Endothelial cell of umbilical vein (primary cell): ENCODE data around the gene RAB3C. TPM values are rescaled to one million over a fixed set of nuclear protein-coding genes. Genes with fewer than 3 reads are reported as not detected.

Source experiments
- BruUV-seq: library from RNA; stranded (reverse); fragments of 400-500 nt; replicated peaks from 2 replicates; lab custom pipeline; 2021; lab: Mats Ljungman, UMichigan
- CTCF ChIA-PET: fragments of 300-600, 350-600 bp; sonication (Branson Sonifier 250); formaldehyde crosslinking; loops from one replicate; lab custom pipeline; 2021; ENCODE audit warnings: antibody characterized with exemption, inconsistent platforms; lab: Charles Lee
- POLR2A ChIA-PET: fragments of 300-600, 350-600 bp; sonication (Branson Sonifier 250); formaldehyde crosslinking; loops from one replicate; lab custom pipeline; 2021; ENCODE audit warnings: antibody characterized with exemption, inconsistent platforms; lab: Charles Lee
- DNase-seq: peaks from one replicate; pipeline ENCODE4 v3.0.0-alpha.2; 2011; ENCODE audit warnings: low read depth, low spot score
- FAIRE-seq: peaks from 2 replicates; lab custom pipeline; 2011; peaks lifted over from hg19 to GRCh38; lab: Jason Lieb, UNC
- H2AFZ ChIP-seq: 2 replicates; pipeline ENCODE4 v1.6.0; 2012; ENCODE audit warnings: low read depth, low read length, control low read depth, inconsistent platforms
- H3K27ac ChIP-seq: 2 replicates; pipeline ENCODE4 v1.5.1; 2011; ENCODE audit warnings: low read depth, mild to moderate bottlenecking, control low read depth, low read length, moderate library complexity; ENCODE audit not compliant: insufficient read depth
- H3K27me3 ChIP-seq, 2 experiments: 2 replicates each; pipeline versions ENCODE4 v1.6.0 to v1.6.1; 2011; ENCODE audit warnings: low read length in 2 of 2, mixed read lengths in 1 of 2; ENCODE audit not compliant: control insufficient read depth in 2 of 2, insufficient read depth in 2 of 2
- H3K36me3 ChIP-seq, 2 experiments: 2 replicates in 1 of 2; 3 replicates in 1 of 2; pipeline ENCODE4 v1.5.1; 2011; ENCODE audit warnings: low read length in 2 of 2, mild to moderate bottlenecking in 1 of 2, moderate library complexity in 1 of 2; ENCODE audit not compliant: control insufficient read depth in 2 of 2, insufficient read depth in 2 of 2; ENCODE audit errors: extremely low read depth in 1 of 2
- H3K4me1 ChIP-seq: 3 replicates; pipeline ENCODE4 v1.5.1; 2011; ENCODE audit warnings: mild to moderate bottlenecking, low read length; ENCODE audit not compliant: control insufficient read depth, insufficient read depth; ENCODE audit errors: extremely low read depth
- H3K4me2 ChIP-seq: 2 replicates; pipeline ENCODE4 v1.6.1; 2011; ENCODE audit warnings: low read length, control low read depth, mixed read lengths; ENCODE audit not compliant: insufficient read depth
- H3K4me3 ChIP-seq, 3 experiments: fragments of 200-600 bp in 1 of 3; sonication (generic), shearing (Covaris generic) in 1 of 3; replicated peaks in 1 of 3; 2 replicates each; pipeline ENCODE4 v1.5.1; 2011 to 2016; ENCODE audit warnings: control low read depth in 3 of 3, low read length in 3 of 3, mild to moderate bottlenecking in 2 of 3, inconsistent platforms in 1 of 3, low read depth in 1 of 3, moderate library complexity in 1 of 3; ENCODE audit not compliant: insufficient read depth in 1 of 3
- H3K79me2 ChIP-seq: 2 replicates; pipeline ENCODE4 v1.6.0; 2012; ENCODE audit warnings: low read length, inconsistent platforms; ENCODE audit not compliant: control insufficient read depth, insufficient read depth
- H3K9ac ChIP-seq: replicated peaks from 2 replicates; pipeline ENCODE3; 2011; ENCODE audit warnings: low read length, control low read depth; ENCODE audit not compliant: insufficient read depth; ENCODE audit errors: extremely low read depth
- H3K9me1 ChIP-seq: replicated peaks from 3 replicates; pipeline ENCODE4 v1.6.0; 2011; ENCODE audit warnings: mild to moderate bottlenecking, low read length; ENCODE audit not compliant: control insufficient read depth, insufficient read depth; ENCODE audit errors: extremely low read depth
- H3K9me3 ChIP-seq: replicated peaks from 2 replicates; pipeline ENCODE4 v1.5.1; 2012; ENCODE audit warnings: low read length, inconsistent platforms; ENCODE audit not compliant: control insufficient read depth, insufficient read depth
- H4K20me1 ChIP-seq: replicated peaks from 2 replicates; pipeline ENCODE3; 2011; ENCODE audit warnings: mild to moderate bottlenecking, low read length; ENCODE audit not compliant: control insufficient read depth, insufficient read depth; ENCODE audit errors: extremely low read depth
- EZH2 ChIP-seq: IDR thresholded peaks from 2 replicates; pipeline ENCODE4 v1.6.1; 2012; ENCODE audit warnings: borderline replicate concordance, low read depth, mild to moderate bottlenecking, moderate library complexity, low read length, inconsistent platforms; ENCODE audit not compliant: severe bottlenecking
- FOS ChIP-seq: IDR thresholded peaks from 2 replicates; pipeline ENCODE4 v1.6.1; 2011; ENCODE audit warnings: mild to moderate bottlenecking, low read length, moderate library complexity, borderline replicate concordance; ENCODE audit not compliant: insufficient read depth
- GATA2 ChIP-seq: IDR thresholded peaks from 2 replicates; pipeline ENCODE4 v1.7.0; 2011; ENCODE audit warnings: low read depth, mild to moderate bottlenecking, moderate library complexity, mixed read lengths, low read length; ENCODE audit not compliant: insufficient read length, insufficient read depth
- POLR2A ChIP-seq: IDR thresholded peaks from 2 replicates; pipeline ENCODE4 v1.6.1; 2012; ENCODE audit warnings: low read depth, mild to moderate bottlenecking, control low read depth, low read length
- POLR2AphosphoS5 ChIP-seq: IDR thresholded peaks from 2 replicates; pipeline ENCODE4 v1.6.1; 2012; ENCODE audit warnings: low read depth, mild to moderate bottlenecking, control low read depth, low read length, moderate library complexity; ENCODE audit not compliant: insufficient read depth
- dilution Hi-C: fragments of 300-500 bp; cut with MboI; formaldehyde crosslinking; loops from one replicate; pipeline ENCODE4 v1.15.0; 2019; ENCODE audit warnings: low sequenced_read_pairs; ENCODE audit not compliant: extremely low pct_ligation_motif_present
- intact Hi-C: fragments of 100-400 bp; cut with micrococcal nuclease; formaldehyde crosslinking; loops from one replicate; pipeline ENCODE4 v1.10.0; 2022
- polyA plus RNA-seq, 4 experiments: library from polyadenylated mRNA; depleted of rRNA in 3 of 4; stranded (reverse) in 3 of 4; unstranded in 1 of 4; fragments of >200 nt; gene quantifications; 2 replicates each; pipeline versions ENCODE4 v1.2.1 to v1.2.3, GENCODE V29; 2011 to 2012; ENCODE audit warnings: missing spikeins in 1 of 4
- total RNA-seq: library from RNA; stranded (reverse); gene quantifications from 2 replicates; pipeline ENCODE4 v1.2.3, GENCODE V29; 2021
- TF ChIP-seq, protein P1 (sequence below), 2 donors: IDR thresholded peaks; 1 replicate in 1 of 2; 2 replicates in 1 of 2; pipeline ENCODE4 v1.5.1; 2011; ENCODE audit warnings: low read length in 2 of 2, mild to moderate bottlenecking in 2 of 2, moderate library complexity in 2 of 2, control low read depth in 1 of 2, inconsistent platforms in 1 of 2, low read depth in 1 of 2; ENCODE audit not compliant: insufficient read depth in 1 of 2; ENCODE audit errors: extremely low read depth in 1 of 2

The RAB3C gene
- total and polyA plus RNA-seq, 2 donors (not counting 3 experiments of a cell fraction or from before 2014, with no cell fraction given), result 0.04 to 0.66 TPM

GRCh38 chr5:58622936-58623871 is 40.3 kb downstream of the RAB3C start:
- intact Hi-C loops, result no loop called here
- CTCF ChIA-PET, result interaction anchor here (1.4 to 1.6 kb wide), 2 partner anchors 8 to 25 kb away, joined by 4 read pairs; no protein-coding TSS in a partner anchor
- H3K9me1 ChIP-seq, result no peaks in the 10 kb centered on the region

More at GRCh38 chr5:58622936-58623871, 40.3 kb downstream of the RAB3C start:
- no peaks in the 10 kb centered on the region for H3K9me3 ChIP-seq
- BruUV-seq, result no TSS peak
- POLR2A ChIA-PET, result no interaction called here
- H3K4me1 ChIP-seq, result no peaks in the 10 kb centered on the region
- H3K9ac ChIP-seq, result no peak overlapping the region
- no peaks in the 10 kb centered on the region for H3K79me2 ChIP-seq
- dilution Hi-C loops, result no loop called here
- no peaks in the 10 kb centered on the region for H4K20me1 ChIP-seq
- H3K36me3 ChIP-seq, result no peaks in the 10 kb centered on the region
- no peak for TF ChIP-seq FOS
- TF ChIP-seq POLR2AphosphoS5, result no peak
- TF ChIP-seq, protein P1, sequence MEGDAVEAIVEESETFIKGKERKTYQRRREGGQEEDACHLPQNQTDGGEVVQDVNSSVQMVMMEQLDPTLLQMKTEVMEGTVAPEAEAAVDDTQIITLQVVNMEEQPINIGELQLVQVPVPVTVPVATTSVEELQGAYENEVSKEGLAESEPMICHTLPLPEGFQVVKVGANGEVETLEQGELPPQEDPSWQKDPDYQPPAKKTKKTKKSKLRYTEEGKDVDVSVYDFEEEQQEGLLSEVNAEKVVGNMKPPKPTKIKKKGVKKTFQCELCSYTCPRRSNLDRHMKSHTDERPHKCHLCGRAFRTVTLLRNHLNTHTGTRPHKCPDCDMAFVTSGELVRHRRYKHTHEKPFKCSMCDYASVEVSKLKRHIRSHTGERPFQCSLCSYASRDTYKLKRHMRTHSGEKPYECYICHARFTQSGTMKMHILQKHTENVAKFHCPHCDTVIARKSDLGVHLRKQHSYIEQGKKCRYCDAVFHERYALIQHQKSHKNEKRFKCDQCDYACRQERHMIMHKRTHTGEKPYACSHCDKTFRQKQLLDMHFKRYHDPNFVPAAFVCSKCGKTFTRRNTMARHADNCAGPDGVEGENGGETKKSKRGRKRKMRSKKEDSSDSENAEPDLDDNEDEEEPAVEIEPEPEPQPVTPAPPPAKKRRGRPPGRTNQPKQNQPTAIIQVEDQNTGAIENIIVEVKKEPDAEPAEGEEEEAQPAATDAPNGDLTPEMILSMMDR (IDR thresholded peaks at IDR 0.05; ENCODE audit: extremely low read depth in 1 of 2, insufficient read depth in 1 of 2, low read depth in 1 of 2, low read length in 2 of 2), result no peak
- no peak for TF ChIP-seq POLR2A
- TF ChIP-seq GATA2, result no peak
- TF ChIP-seq EZH2, result no peak
- H3K4me2 ChIP-seq, result no peak overlapping the region
- H3K27ac ChIP-seq, result no peak overlapping the region
- H3K4me3 ChIP-seq, result no peak overlapping the region
- H2AFZ ChIP-seq, result no peak overlapping the region
- H3K27me3 ChIP-seq, result no peaks in the 10 kb centered on the region
- FAIRE-seq, result no peak
- peak; percentile 55 for DNase-seq
